Fibroblast of skin of scalp (primary cell): ENCODE results near the gene RPLP2.

Experiments
- DNase-seq: peaks from one replicate; pipeline ENCODE4 v3.0.0-alpha.2; 2013

The RPLP2 gene

DNA sequence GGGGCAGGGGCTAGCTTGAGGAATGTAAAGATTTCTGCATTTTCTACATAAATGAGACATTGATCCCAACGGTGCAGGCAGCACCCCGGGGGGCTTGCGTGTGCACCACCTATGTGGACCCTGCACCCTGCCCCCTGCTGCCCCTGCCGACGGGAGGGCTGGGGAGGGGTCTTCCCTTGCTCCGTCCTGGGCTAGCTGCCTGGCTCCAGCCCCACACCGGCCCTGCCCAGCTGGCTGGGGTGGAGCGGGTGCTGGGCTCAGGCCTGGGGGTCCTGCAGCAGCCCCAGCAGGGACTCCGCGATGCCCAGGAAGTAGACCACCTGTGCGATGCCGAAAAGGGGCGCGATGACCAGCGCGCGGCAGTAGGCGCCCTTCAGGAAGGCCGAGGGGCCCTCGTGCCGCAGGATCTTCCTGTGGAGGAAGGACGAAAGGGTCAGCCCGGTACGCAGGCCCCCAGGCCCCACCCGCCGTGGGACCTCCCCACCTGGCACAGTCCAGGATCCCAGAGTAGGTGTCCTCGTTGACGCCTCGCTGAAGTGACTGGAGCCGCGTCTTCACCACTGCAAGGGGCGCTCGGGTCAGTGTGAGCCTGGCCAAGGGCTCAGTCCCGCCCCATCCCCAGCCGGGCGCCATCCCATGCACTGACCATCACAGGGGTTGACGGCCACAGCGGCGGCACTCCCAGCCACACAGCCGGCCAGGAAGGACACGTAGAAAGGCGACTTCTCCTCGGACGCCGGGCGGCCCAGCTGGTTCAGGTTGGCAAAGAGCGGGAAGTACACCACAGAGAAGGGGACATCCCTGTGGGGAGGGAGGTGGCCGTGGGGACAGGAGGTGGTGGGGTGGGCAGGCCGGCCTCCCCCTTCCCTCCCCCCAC, 17.9 kb upstream of the RPLP2 start:
- DNase-seq = no peak

GRCh38 chr11:792535-792821, 17.3 kb upstream of the RPLP2 start:
- no peak for DNase-seq

- DNase-seq = no peak
Observed at GRCh38 chr11:792873-793272, 16.9 kb upstream of the RPLP2 start.

GRCh38 chr11:793556-793955, 16.2 kb upstream of the RPLP2 start:
- no peak for DNase-seq

GRCh38 chr11:794013-794765, 15.6 kb upstream of the RPLP2 start:
- no peak for DNase-seq

- no peak for DNase-seq
Observed at GRCh38 chr11:794766-795633, 14.8 kb upstream of the RPLP2 start.

- peak; percentile 89 for DNase-seq
Observed at GRCh38 chr11:795634-796564, 13.9 kb upstream of the RPLP2 start.

GRCh38 chr11:796565-797295, 13.0 kb upstream of the RPLP2 start:
- no peak for DNase-seq

DNA sequence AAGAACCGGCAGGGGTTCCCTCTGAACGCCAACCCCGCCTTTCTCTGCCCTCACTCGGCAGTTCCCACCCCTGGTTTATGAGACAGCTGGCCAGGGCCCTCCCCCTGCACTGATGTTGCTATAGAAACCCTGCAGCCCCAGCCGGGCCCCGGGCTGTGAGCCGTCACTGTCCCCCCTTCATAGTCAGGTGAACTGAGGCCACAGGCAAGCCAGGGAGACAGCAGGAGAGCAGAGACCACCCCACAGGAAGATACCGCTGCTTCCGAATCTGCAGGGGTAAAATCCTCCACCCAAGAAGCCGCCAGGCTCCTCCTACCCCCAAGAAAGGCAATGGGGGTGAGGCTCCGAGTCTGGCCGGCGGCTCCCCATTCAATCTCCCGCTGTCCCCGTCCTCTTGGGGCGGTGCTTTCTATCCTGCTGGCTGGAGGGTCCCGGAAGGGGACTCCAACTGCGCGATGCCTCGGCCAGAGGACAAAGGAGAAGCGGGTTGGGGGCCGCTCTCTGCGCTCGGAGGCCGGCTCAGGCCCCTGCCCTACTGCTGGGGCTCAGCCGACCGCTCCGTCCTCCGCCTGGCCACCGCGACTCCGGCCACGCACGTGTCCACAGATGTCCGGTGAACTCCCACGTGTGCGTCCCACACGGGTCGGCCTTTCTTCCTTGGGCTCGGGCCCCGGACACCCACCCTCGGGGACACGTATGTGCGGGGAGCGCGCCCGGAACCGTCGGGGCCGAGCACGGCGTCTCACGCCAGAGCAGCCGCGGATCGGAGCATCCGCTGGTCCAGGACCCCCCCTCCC, 12.3 kb upstream of the RPLP2 start:
- peak; percentile 90 for DNase-seq

DNA sequence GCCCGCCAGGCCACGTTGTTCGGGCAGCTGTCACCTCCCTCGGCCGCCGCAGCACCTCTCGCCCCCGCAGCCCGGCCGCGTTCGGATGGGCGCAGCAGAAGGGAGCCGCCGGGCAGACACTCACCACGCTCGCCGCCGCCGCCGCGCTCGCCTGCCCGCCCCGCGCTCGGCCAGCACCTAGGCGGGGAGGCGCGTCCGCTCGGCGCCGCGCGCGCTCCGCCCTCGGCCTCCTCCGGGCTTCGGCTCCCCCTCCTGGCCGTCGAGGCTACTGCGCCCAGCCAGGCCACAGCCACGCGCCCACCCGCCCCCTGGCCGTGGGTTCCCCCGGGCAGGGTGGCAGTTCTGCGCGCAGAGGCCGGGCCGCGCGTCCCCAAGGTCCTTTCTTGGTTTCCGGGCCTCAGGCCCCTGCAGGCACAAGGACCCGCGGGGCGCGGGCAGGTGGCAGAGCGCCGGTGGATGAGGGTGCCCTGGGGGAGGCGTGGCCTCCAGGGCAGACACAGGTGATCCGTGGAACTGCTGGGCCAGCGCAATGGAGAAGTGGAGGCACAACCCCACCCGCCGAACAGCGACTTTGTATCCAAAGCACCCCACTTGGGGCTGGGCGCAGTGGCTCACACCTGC, 11.6 kb upstream of the RPLP2 start, which contains the start of gene SLC25A22:
Gene SLC25A22 (minus strand): TSS at position 189 of the 621 bp plus-strand sequence. CDS start 3,275 bp downstream, outside the sequence.
- peak; percentile 78 for DNase-seq

DNA sequence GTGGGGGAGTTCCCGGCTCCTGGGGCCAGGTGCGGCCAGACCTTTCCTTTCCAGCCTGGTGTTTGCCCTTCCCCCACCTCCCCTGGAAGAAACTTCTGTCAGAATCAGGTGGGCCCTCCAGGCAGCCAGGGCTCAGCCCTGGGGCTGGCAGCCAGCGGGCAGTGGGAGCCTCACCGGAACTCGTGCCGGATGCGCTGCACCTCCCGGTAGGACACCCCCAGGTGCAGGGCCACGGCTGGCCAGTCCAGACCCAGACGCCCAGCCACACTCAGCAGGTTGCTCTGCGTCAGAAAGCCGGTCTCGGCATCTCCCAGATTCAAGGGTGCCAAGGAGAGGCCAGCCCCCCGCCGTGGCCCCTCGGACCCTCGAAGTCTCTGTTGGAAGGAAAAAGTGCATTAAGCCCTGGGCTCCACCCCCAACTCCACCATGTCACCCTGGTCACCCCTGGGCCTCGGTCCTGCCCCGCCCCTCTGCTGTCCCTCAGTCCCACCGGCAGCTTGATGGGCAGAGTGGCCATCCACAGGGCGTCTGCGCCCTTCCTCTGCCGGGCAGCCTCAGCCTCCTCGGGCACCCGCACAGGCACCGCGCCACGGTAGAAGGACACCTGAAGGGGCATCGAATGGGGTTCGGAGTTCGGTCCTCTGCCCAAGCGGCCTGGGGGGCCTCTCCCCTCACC, 10.0 kb upstream of the RPLP2 start:
- no peak for DNase-seq

GRCh38 chr11:800473-800872, 9.3 kb upstream of the RPLP2 start:
- DNase-seq = no peak

- no peak for DNase-seq
Observed at GRCh38 chr11:801097-801780, 8.5 kb upstream of the RPLP2 start.

- no peak for DNase-seq
Observed at GRCh38 chr11:802018-802617, 7.6 kb upstream of the RPLP2 start.

DNA sequence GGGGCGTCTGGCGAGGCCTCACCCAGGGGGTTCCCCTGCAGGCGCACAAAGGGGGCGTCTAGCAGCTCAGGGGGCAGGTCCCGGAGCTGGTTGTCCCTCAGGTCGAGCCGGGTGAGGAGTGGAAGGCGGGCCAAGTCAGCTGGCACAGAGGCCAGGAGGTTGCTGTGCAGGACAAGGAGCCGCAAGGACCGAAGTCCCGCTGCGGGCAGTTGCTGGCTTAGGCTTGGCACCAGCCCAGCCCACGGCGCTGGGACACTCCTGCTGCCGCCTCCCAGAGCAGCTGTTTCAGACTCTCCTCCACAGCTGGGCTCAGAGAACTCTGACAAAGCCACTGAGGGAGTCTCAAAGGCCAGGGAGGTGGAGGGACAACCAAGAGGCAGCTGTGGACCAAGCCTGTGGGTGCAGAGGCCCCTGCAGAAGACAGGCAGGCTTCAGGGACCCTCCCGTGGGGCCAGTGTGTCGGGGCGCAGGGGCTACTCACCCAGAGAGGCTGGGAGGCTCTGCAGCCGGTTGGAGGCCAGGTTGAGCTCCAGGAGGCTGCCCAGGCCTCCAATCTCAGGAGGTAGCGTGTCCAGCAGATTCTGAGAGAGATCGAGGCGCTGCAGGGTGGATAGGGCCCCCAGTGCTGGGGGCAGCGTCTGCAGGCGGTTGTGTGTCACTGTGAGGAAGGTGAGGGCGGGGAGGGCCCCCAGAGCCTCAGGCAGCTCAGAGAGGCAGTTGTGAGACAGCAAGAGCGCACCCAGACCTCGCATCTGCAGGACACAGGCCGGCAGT, 6.9 kb upstream of the RPLP2 start:
- DNase-seq = no peak

GRCh38 chr11:803467-803742, 6.4 kb upstream of the RPLP2 start:
- no peak for DNase-seq

GRCh38 chr11:803770-804598, 5.8 kb upstream of the RPLP2 start:
- no peak for DNase-seq
